ENCODE results near the gene TEKT1.
A peak's percentile ranks its signal among the peaks of the same experiment; 100 is the strongest.
"Not testable (repeated sequence)": the region's sequence is repeated elsewhere in the genome, so short reads cannot be mapped to it uniquely, and the experiment has no call there.

The TEKT1 gene

GRCh38 chr17:6815775-6816174 is 15.8 kb downstream of the TEKT1 start:
- no peak for DNase-seq (ENCODE audit: low read depth)

DNA sequence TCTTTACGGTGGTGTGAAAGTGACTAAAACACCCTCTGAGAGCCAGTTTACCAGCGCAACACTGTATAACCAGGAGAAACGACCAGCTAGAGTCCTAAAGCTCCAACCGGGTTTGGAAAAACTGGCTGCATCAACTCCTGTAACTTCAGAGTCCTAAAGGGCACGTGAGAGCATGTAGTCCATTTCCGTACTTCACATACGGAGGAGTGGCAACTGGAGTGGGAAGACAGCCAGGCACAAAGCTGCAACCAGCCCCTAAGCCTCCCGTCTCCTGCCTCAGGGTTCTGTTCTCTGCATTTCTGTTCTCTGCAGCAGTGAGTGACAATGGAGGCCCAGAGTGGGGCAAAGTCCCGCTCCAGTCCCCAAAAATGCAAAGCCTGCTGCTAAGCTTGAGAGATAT is 19.2 kb downstream of the TEKT1 start:
- DNase-seq (ENCODE audit: low read depth): no peak

GRCh38 chr17:6811510-6811909 is 20.0 kb downstream of the TEKT1 start:
- DNase-seq (ENCODE audit: low read depth): no peak

DNA sequence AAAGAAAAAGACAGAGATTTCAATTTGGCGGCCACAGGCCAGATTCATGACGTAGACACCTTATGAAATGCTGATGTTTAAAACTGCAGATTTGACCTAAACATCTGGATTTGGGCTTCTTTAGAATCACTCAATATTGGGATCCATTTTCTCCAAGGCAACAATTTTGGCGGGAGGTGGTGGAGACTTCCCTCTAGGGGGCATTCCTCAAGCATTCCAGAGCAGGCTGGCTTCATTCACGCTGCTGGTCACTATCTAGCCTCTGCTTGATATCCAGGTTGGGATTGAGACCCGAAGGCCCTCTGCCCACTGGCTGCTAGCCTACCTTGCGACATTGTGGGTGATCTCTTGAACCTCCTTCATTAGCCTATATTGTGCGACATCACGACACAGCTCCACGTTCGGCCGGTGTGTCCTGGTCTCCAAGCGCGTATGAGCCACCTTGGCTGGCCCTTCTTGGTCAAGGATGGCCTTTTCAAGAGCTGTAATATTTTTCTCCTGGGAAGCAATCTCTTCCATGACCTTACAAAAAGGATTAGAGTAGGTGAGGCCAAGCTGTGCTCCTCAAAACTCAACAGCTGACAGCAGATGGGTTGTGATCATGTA is 31.0 kb downstream of the TEKT1 start:
- DNase-seq (ENCODE audit: low read depth): no peak

DNA sequence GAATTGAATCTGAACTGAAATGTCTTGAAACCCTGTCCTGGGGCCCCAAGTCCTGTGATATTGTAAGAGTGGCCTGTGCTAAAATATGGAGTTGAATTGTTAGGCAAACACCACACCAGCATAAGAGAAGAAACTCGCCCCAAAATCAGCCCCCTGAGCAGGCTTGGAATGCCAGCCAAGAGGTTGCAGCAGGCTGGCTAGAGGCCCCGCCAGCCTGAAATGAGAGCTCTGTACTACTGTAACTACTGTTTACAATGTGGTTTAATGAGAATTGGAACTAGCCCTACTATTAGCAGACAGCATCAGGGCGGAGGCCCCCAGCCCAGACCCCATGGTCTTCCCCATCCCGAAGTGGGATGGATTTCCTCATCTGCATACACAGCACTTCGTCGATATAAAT is 31.8 kb downstream of the TEKT1 start:
- DNase-seq (ENCODE audit: low read depth): no peak

GRCh38 chr17:6797718-6798351 is 33.7 kb downstream of the TEKT1 start:
- DNase-seq (ENCODE audit: low read depth): no peak

- peak; percentile 22 for DNase-seq (ENCODE audit: low read depth)
These were observed 34.5 kb downstream of the TEKT1 start for GRCh38 chr17:6796887-6797490.

- DNase-seq (ENCODE audit: low read depth): no peak
These were observed 35.3 kb downstream of the TEKT1 start for GRCh38 chr17:6796017-6796886.

- DNase-seq (ENCODE audit: low read depth): no peak
These were observed 37.6 kb downstream of the TEKT1 start for GRCh38 chr17:6793748-6794493.

- DNase-seq (ENCODE audit: low read depth): no peak
These were observed 42.4 kb downstream of the TEKT1 start for GRCh38 chr17:6789146-6789545.

- no peak for DNase-seq (ENCODE audit: low read depth)
These were observed 44.3 kb downstream of the TEKT1 start for GRCh38 chr17:6787081-6787693.

DNA sequence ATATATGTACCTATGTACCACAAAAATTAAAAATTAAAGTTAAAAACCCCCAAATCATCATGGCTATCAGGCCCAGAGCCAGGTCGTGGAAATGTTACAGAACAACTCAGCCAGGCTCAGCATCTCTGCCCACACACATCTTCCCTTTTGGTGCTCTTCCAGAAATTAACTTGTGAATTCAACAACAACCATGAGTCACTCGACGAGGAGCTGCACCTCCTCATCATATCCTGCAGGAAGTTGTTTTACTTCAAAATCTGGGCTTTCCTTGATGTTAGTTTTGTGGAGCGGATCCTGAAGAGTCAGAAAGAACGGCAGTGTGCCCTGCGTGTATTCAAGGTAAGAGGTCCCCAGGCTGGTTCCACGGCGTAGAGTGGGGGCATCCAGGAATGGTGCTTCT is 44.9 kb downstream of the TEKT1 start:
- peak; percentile 30 for DNase-seq (ENCODE audit: low read depth)

GRCh38 chr17:6782244-6782643 is 49.3 kb downstream of the TEKT1 start:
- DNase-seq (ENCODE audit: low read depth): no peak

GRCh38 chr17:6780886-6781285 is 50.6 kb downstream of the TEKT1 start:
- DNase-seq (ENCODE audit: low read depth): no peak

GRCh38 chr17:6780001-6780400 is 51.5 kb downstream of the TEKT1 start:
- DNase-seq (ENCODE audit: low read depth): no peak

- no peak for DNase-seq (ENCODE audit: low read depth)
These were observed 52.1 kb downstream of the TEKT1 start for GRCh38 chr17:6779411-6779810.

- no peak for DNase-seq (ENCODE audit: low read depth)
These were observed 55.6 kb downstream of the TEKT1 start, which contains the start of gene FBXO39 for GRCh38 chr17:6775871-6776405. FBXO39 (plus strand) TSS chr17:6776215; CDS start chr17:6779869, 3,654 bp downstream.

- DNase-seq (ENCODE audit: low read depth): not testable (repeated sequence)
These were observed 56.6 kb downstream of the TEKT1 start for GRCh38 chr17:6774906-6775305.

GRCh38 chr17:6772016-6772415 is 59.5 kb downstream of the TEKT1 start:
- no peak for DNase-seq (ENCODE audit: low read depth)

GRCh38 chr17:6768447-6768846 is 63.1 kb downstream of the TEKT1 start:
- no peak for DNase-seq (ENCODE audit: low read depth)

- DNase-seq (ENCODE audit: low read depth): no peak
These were observed 69.8 kb downstream of the TEKT1 start for GRCh38 chr17:6761779-6762178.

Measured in GM04503 (cell line).